Lung (tissue), 5 donors: Measurements from ENCODE around the gene KHDC3L. TPM values are rescaled to one million over a fixed set of nuclear protein-coding genes. Genes with fewer than 3 reads are reported as not detected.

Source experiments
- polyA plus RNA-seq, 2 donors: library from polyadenylated mRNA; stranded (reverse); fragments of 200-250 nt; gene quantifications; one replicate each; pipeline ENCODE4 v1.2.1, GENCODE V29; 2013
- small RNA-seq: library from RNA; depleted of rRNA; stranded (forward); fragments of <200 nt; gene quantifications from one replicate; pipeline ENCODE3, GENCODE V24; 2014; ENCODE audit warnings: low replicate concordance
- total RNA-seq, 2 donors: library from RNA; depleted of rRNA in 1 of 2; stranded (reverse); fragments of >200 nt in 1 of 2; gene quantifications; one replicate each; pipeline ENCODE4 v1.2.1, GENCODE V29; 2014 to 2021
- donor health status: Bipolar disorder and iron deficiency.
- donor health status: healthy.
- donor health status: DM: yes; HTN: yes; CAD: no.

The KHDC3L gene
- total and polyA plus RNA-seq, 4 donors, result not detected

Small RNA genes within 50 kb of the gene (small RNA-seq; reads per million reads assigned to genes)
- gene RPL39P3, result 0.89 reads per million, percentile 79 among the genes with 10 or more reads in this experiment

Other genes starting within 250 kb of the KHDC3L start
- gene KHDC1L, start 137.2 kb upstream of the KHDC3L start, total RNA-seq, result not detected
- under 1 TPM in 1 of 2 donors, not detected in 1; 0.31 TPM for gene KHDC1L, start 137.2 kb upstream of the KHDC3L start, polyA plus RNA-seq
- 1 to 10 TPM; 3.0 to 3.5 TPM for gene KHDC1, start 99.5 kb upstream of the KHDC3L start, total RNA-seq
- gene KHDC1, start 99.5 kb upstream of the KHDC3L start, polyA plus RNA-seq, result 1 to 10 TPM; 1.3 to 1.9 TPM
- gene DPPA5, start 8.4 kb upstream of the KHDC3L start, total RNA-seq, result not detected
- not detected for gene DPPA5, start 8.4 kb upstream of the KHDC3L start, polyA plus RNA-seq
- gene OOEP, start 7.2 kb downstream of the KHDC3L start, total RNA-seq, result under 1 TPM in 1 of 2 donors, not detected in 1; 0.98 TPM
- gene OOEP, start 7.2 kb downstream of the KHDC3L start, polyA plus RNA-seq, result under 1 TPM; 0.16 to 0.37 TPM
- 1 to 10 TPM in 1 of 2 donors, under 1 TPM in 1; 0.14 to 3.0 TPM for gene DDX43, start 32.2 kb downstream of the KHDC3L start, total RNA-seq
- gene DDX43, start 32.2 kb downstream of the KHDC3L start, polyA plus RNA-seq, result 1 to 10 TPM in 1 of 2 donors, under 1 TPM in 1; 0.81 to 1.0 TPM
- gene CGAS, start 89.6 kb downstream of the KHDC3L start, total RNA-seq, result 10 to 100 TPM in 1 of 2 donors, 1 to 10 TPM in 1; 8.9 to 14.0 TPM
- gene CGAS, start 89.6 kb downstream of the KHDC3L start, polyA plus RNA-seq, result 1 to 10 TPM; 2.1 to 6.6 TPM
- gene MTO1, start 99.1 kb downstream of the KHDC3L start, total RNA-seq, result 10 to 100 TPM; 16.5 to 23.6 TPM
- 10 to 100 TPM; 11.1 to 12.5 TPM for gene MTO1, start 99.1 kb downstream of the KHDC3L start, polyA plus RNA-seq
- gene EEF1A1, start 158.4 kb downstream of the KHDC3L start, total RNA-seq, result over 10,000 TPM in 1 of 2 donors, 1,000 to 10,000 TPM in 1; 7,767 to 13,654 TPM
- 1,000 to 10,000 TPM; 8,131 to 8,262 TPM for gene EEF1A1, start 158.4 kb downstream of the KHDC3L start, polyA plus RNA-seq